Stimulated activated naive CD4-positive, alpha-beta T cell treated with Interleukin-2 at 50 U/mL for 16 hours (primary cell): ENCODE measurements around the gene ZSCAN30.
A peak's percentile ranks its signal among the peaks of the same experiment; 100 is the strongest.

Experiments used
- DNase-seq: peaks from one replicate; lab custom pipeline; 2025; lab: John Stamatoyannopoulos, UW

The ZSCAN30 gene

GRCh38 chr18:35278969-35279368 is 11.1 kb downstream of the ZSCAN30 start:
- DNase-seq, result no peak

DNA sequence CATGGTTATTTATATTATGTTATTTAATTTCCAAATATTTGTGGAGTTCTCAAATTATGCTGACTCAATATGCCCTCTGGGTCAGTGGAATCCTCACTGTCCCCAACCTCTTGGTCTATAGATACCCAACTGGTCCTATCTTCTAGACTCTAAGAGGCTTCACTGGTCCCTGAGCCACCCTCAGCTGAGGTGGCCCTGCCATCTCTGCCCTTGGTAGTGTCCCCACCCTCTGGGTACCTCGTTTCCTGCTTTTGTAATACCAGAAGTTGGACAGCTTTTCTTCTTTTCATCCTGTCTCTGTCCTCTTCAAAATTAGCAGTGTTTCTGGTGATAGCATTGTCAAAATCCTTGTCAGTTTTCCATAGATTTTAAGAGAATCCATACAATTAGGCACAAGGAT is 11.9 kb downstream of the ZSCAN30 start:
- no peak for DNase-seq

- DNase-seq, result no peak
These were observed 12.4 kb downstream of the ZSCAN30 start for GRCh38 chr18:35277633-35278032.

DNA sequence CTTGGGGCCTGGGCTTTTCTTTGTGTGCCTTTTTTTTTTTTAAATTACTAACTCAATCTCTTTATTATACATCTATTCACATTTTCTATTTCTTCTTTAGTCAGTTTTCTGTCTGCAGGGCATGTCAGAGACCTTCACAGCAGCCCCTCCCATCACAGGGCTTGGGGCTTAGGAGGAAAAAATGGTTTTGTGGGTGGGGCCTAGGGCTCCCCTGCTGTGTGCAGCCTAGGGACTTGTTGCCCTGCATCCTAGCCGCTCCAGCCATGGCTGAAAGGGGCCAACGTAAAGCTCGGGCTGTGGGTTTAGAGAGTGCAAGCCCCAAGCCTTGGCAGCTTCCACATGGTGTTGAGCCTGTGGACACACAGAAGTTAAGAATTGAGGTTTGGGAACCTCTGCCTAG is 13.8 kb downstream of the ZSCAN30 start:
- DNase-seq, result no peak

DNA sequence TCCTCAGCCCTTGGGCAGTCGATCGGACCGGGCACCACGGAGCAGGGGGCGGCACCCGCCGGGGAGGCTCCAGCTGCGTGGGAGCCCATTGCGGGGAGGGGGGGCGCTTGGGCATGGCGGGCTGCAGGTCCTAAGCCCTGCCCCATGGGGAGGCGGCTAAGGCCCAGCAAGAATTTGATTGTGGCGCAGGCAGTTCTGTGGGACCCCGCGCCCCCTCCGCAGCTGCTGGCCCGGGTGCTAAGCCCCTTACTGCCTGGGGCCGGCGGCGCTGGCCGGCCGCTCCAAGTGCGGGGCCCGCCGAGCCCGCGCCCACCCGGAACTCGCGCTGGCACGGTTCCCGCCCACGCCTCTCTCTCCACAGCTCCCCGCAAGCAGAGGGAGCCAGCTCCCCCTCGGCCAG is 18.4 kb downstream of the ZSCAN30 start:
- no peak for DNase-seq

DNA sequence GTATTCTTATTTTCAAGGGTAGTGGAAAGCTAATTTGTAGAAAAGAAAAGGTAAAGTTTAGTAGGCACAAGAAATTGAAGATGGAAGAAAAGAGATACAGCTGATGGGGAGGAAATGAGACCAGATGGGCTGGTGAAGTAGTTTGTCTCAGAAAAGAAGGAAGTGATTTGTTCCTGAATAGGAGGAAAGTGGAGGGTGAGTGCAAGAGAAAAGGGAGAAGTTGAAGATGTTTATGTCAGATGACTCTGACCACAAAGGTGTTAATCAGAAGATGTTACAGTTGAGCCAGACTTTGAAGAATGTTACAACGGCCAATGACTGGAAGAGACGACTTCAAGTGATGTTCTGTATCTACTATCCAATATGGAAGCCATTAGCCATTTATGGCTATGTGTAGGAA is 21.2 kb downstream of the ZSCAN30 start:
- DNase-seq, result no peak

- no peak for DNase-seq
These were observed 22.2 kb downstream of the ZSCAN30 start for GRCh38 chr18:35267809-35268208.

DNA sequence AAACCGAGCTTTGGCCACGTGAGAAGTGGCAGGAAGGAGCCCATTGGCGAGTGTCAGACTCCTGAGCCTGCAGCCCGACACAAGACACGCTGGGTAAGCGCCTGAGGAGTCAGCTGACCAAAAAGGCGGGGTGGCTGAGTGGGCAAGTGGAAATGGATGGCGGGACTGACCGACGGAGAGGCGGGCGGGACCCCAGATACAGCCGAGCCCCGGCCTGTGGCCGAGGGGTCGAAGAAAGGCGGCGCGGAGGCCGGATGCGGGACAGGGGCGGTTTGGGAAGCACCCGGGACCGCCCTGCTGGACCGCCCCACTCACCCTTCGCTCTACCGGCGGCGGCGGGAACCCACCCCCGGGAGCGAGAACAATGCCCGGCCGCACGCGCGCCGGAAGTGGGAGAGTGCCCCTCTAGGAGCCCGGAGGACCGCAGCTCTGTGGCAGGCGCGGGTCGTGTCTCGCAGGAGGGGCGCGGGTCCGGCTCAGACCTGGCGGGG is 22.8 kb downstream of the ZSCAN30 start:
- DNase-seq, result peak; percentile 61

- no peak for DNase-seq
These were observed 25.6 kb downstream of the ZSCAN30 start for GRCh38 chr18:35264409-35264808.

DNA sequence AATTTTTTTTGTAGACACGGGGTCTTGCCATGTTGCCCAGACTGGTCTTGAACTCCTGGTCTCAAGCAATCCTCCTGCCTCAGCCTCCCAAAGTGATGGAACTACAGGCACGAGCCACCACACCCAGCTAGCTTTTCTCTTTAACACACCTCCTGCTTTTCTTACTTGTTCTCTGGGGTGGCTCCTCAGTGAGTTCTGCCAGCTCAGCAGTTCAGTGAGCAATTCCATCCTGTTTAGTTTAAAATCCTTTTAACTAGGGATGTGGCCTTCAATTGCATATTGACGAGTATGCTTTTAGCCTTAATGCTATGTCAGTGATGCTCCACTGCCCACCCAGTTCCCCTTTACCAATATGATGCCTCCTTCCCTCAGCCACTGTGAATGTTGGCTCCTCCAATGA is 33.1 kb downstream of the ZSCAN30 start:
- DNase-seq, result no peak

DNA sequence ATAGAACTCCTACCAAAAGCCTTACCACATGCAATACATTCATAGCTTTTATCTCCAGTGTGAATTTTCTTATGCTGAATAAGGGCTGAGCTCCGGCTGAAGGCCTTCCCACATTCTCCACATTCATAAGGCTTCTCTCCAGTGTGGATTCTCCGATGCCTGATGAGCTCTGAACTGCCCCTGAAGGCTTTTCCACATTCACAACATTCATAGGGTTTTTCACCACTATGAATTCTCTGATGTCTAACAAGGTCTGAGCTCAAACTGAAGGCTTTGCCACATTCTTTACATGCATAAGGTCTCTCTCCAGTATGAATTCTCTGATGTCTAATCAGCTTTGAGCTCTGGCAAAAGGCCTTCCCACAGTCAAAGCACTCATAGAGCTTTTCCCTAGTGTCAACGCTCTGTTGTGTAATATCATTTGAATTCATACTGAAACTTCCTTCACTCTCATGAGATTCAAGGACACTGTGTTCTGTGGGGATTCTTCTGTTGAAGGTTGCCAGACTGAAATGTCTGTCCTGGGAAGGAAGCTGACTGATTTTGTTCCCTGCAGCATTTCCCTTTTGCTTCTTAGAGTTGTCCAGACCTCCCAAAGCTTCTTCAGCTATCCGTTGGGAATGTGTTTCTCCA is 36.3 kb downstream of the ZSCAN30 start:
- no peak for DNase-seq

DNA sequence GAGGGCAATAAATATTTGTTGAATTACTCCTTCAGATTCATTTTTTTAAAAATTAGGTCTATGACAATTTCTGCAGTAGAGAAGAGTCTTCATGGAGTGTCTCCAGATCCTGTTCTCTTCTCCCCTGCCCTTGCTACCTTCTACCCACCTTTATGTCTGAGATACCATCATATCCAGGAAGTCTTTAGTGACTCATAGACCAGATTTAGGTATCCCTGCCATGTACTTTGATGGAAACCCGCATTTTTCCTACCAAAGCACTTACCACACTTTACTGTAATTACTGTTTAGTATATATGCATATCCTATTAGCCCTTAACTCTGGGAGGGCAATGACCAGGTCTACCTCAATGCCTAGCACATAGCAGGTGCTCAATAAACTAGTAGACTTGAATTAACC is 37.6 kb downstream of the ZSCAN30 start:
- DNase-seq, result no peak

- DNase-seq, result no peak
These were observed 41.6 kb downstream of the ZSCAN30 start for GRCh38 chr18:35248429-35248828.

DNA sequence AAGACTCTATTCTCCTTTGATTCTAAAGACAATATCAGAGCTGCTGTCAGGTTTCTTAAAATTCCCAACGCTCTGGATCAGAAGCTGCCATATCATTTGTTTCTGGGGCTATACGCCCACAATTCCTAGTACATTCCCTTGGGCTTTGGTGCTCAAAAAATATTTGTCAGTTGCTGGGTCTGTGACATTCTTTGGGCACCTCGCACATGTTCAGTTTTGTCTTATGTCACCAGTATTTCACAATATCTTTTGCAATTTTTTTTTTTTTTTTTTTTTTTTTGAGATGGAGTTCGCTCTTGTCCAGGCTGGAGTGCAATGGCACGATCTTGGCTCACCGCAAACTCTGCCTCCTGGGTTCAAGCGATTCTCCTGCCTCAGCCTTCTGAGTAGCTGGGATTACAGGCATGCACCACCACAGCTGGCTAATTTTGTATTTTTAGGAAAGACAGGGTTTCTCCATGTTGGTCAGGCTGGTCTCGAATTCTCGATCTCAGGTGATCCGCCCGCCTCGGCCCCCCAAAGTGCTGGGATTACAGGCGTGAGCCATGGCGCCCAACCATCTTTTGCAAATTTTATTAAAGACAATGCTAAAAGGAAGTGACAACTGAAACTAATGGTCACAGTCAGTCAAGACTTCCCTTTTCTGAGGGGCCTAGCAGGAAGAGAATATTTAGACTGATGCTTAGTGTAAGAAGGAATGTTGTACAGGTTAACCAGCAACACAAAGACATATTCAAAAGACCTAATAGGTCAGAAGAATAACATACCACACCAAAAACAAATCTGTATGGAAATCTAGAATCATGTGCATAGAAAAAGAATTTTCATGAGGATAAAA is 42.4 kb downstream of the ZSCAN30 start:
- no peak for DNase-seq

DNA sequence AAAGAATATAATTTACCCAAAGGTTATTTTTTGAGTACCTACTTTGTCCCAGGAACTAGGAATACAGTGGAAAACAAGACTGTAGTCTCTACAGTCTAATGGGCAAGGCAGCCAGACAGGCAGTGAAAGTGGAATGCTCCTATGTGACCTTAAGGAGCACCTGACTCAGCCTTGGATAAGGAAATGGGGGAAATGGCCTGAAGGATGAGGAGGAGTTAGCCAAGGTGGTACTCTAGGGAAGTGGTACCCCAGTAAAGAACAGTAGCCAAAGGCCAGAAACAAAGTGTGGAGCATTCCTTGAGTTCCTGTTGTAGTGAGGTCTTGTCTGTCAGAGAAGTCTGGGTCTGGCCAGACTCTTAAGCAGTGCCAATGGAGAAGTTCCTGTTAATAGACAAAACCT is 43.2 kb downstream of the ZSCAN30 start:
- DNase-seq, result no peak

- DNase-seq, result no peak
These were observed 44.2 kb downstream of the ZSCAN30 start for GRCh38 chr18:35245719-35246317.

DNA sequence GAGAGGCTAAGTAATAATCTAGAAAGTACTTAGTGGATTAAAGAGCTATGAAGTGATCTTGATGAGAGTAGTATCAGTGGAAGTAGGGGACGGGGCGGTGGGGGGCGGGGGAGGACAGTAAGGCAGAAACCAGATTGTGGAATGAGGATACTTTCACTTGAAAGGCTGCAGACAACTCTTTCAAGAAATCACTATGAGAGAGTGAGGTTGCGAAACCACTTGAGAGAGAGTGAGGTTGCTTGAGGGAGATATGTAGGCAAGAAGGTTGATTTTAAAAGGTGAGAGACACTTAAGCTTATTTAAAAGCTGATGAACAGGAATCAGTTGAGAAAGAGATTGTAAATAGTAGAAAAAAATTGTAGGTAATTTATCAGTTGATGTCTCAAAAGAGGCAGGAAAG is 45.4 kb downstream of the ZSCAN30 start:
- no peak for DNase-seq

DNA sequence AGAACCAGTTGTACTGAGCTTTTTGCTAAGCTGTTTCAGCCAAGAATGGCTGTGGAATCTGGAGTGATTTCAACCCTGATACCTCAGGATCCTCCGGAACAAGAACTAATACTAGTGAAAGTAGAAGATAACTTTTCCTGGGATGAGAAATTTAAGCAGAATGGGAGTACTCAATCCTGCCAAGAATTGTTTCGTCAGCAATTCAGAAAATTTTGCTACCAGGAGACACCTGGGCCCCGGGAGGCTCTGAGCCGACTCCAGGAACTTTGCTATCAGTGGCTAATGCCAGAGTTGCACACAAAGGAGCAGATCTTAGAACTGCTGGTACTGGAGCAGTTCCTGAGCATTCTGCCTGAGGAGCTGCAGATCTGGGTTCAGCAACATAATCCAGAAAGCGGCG is 47.6 kb downstream of the ZSCAN30 start:
- DNase-seq, result no peak

DNA sequence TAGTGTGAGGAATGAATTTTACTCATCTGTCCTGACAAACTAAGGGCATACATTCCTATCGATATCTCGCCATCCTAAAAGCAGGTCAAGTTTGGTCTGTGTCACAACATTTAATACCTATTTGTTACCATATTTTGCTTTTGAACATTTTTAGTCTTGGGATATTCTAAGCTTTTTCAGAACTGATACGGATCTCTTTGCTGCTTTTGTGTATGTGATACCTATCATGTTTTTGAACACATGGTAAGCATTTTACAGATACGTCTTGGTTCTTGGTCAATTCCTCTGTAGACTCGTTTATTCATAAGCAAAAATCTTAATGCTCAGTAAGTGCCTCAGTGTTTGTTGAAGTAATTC is 48.6 kb downstream of the ZSCAN30 start:
- DNase-seq, result no peak

DNA sequence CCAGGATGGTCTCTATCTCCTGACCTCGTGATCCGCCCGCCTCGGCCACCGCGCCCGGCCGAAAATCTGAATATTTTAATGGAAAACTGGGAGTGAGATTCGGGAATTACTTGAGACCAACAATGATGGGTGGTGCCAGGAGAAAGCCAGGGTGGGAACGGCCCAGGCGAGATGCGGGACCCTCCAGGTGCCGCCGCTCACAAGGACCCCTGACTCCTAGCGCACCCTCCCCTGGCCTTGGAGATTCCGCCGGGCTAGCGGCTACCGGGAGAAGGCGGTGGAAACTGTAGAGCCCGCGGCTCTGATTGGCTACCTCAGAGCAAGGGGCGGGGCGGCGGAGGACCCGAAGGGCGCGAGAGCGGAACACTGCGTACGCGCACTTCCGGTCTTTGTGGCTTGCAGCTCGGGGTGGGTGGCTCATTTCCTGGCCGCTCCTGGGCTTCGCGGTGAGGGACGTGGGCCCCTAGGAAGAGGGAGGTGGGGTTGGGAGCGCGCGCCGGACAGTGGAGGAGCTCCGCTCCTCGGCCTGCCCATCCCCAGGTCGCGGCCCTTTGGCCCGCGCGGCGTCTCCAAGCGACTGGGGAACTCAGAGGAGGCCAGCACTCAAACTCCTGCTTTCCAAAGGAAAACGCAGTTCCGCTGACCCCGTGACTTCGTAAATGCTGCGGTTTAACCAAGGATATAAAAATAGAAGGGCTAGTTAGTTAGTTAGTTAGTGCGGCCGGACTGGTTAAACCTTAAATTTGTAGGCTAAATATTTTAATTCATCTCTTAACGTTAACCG is 49.2 kb downstream of the ZSCAN30 start, which contains the start of gene ZNF397:
Gene ZNF397, plus strand, starts transcription at position 371 of the 784 bp plus-strand sequence. CDS start 1,437 bp downstream, outside the sequence.
- DNase-seq, result peak; percentile 95

GRCh38 chr18:35239314-35239713 is 50.7 kb downstream of the ZSCAN30 start:
- DNase-seq, result no peak
